ENCODE results near the gene VBP1. TPM values are rescaled to one million over a fixed set of nuclear protein-coding genes. Genes with fewer than 3 reads are reported as not detected.

VBP1 gene
- 59.0 and 61.8 TPM in 2 replicates for total RNA-seq (2014; rRNA removed; shearing (Covaris generic))

GRCh38 chrX:155216179-155216939, at the start of gene VBP1:
Gene VBP1, plus strand, starts transcription at chrX:155216460. Its CDS starts 23 bp downstream, at chrX:155216483.

GRCh38 chrX:155263854-155264628, 47.8 kb downstream of the VBP1 start, which contains the start of gene RAB39B:
Gene RAB39B, minus strand, starts transcription at chrX:155264491. Its CDS starts 203 bp downstream, at chrX:155264288.

Other genes with a start within 250 kb of the VBP1 start
- gene F8, start 193.7 kb upstream of the VBP1 start, total RNA-seq (2014; rRNA removed; shearing (Covaris generic)), result 0.58 and 3.5 TPM in 2 replicates
- 45.8 and 49.8 TPM in 2 replicates for gene FUNDC2, start 189.6 kb upstream of the VBP1 start, total RNA-seq (2014; rRNA removed; shearing (Covaris generic))
- 11.5 and 19.2 TPM in 2 replicates for gene CMC4, start 145.3 kb upstream of the VBP1 start, total RNA-seq (2014; rRNA removed; shearing (Covaris generic))
- 26.0 and 40.4 TPM in 2 replicates for gene MTCP1, start 145.3 kb upstream of the VBP1 start, total RNA-seq (2014; rRNA removed; shearing (Covaris generic))
- gene BRCC3, start 145.0 kb upstream of the VBP1 start, total RNA-seq (2014; rRNA removed; shearing (Covaris generic)), result 9.4 and 11.3 TPM in 2 replicates
- 5.3 TPM in 2 replicates for gene RAB39B, start 48.0 kb downstream of the VBP1 start, total RNA-seq (2014; rRNA removed; shearing (Covaris generic))
- not detected in 2 replicates for gene CLIC2, start 118.2 kb downstream of the VBP1 start, total RNA-seq (2014; rRNA removed; shearing (Covaris generic))
- gene F8A2, start 165.6 kb downstream of the VBP1 start, total RNA-seq (2014; rRNA removed; shearing (Covaris generic)), result not detected in 2 replicates
- gene F8A3, start 242.2 kb downstream of the VBP1 start, total RNA-seq (2014; rRNA removed; shearing (Covaris generic)), result 0.53 and 2.3 TPM in 2 replicates